Ovary (tissue), 10 donors: ENCODE results near the gene SMAD5. TPM values are rescaled to one million over a fixed set of nuclear protein-coding genes. Genes with fewer than 3 reads are reported as not detected.

ENCODE experiments used
- DNase-seq, 5 donors: peaks; one replicate each; pipeline ENCODE4 v3.0.0-alpha.2; 2019 to 2020
- H3K27ac ChIP-seq, 2 donors: fragments of 200-600 bp; one replicate each; pipeline versions ENCODE4 v1.5.1 to v1.8.0; 2019 to 2022
- H3K27me3 ChIP-seq: fragments of 200-600 bp; one replicate; pipeline ENCODE4 v1.8.0; 2022
- H3K36me3 ChIP-seq: fragments of 200-600 bp; sonication (generic); one replicate; pipeline ENCODE4 v1.5.1; 2019
- H3K4me1 ChIP-seq: one replicate; pipeline ENCODE4 v1.8.1; 2013; ENCODE audit warnings: mild to moderate bottlenecking, moderate library complexity; ENCODE audit not compliant: insufficient read depth
- H3K4me3 ChIP-seq: fragments of 200-600 bp; sonication (generic); one replicate; pipeline ENCODE4 v1.5.1; 2017
- H3K9me3 ChIP-seq, 2 donors: fragments of 200-600 bp in 1 of 2; sonication (generic) in 1 of 2; one replicate each; pipeline versions ENCODE4 v1.5.1 to v1.8.1; 2013 to 2019; ENCODE audit warnings: mild to moderate bottlenecking in 1 of 2, moderate library complexity in 1 of 2
- CTCF ChIP-seq, 3 donors: fragments of 450-650 bp in 2 of 3; fragments of 200-600 bp in 1 of 3; IDR thresholded peaks; one replicate each; pipeline versions ENCODE4 v1.5.1 to v1.8.0; 2016 to 2022; ENCODE audit warnings: antibody characterized with exemption in 3 of 3, mild to moderate bottlenecking in 1 of 3
- EP300 ChIP-seq: sonication (generic); formaldehyde crosslinking; IDR thresholded peaks from one replicate; pipeline ENCODE4 v1.6.1; 2017; ENCODE audit warnings: antibody characterized with exemption
- POLR2A ChIP-seq: fragments of 450-650 bp; IDR thresholded peaks from one replicate; pipeline ENCODE4 v1.6.1; 2017; ENCODE audit warnings: antibody characterized with exemption, mild to moderate bottlenecking, moderate library complexity
- WGBS, 3 donors: extraction: QIAGEN DNeasy Blood & Tissue Kit in 1 of 3; methylation state at CpG; one replicate each; pipeline versions ENCODE4 v1.1.5 to v1.1.7; 2013 to 2017; 5-methylcytosine and 5-hydroxymethylcytosine counted together
- intact Hi-C, 4 donors: fragments of 100-400 bp; cut with DNase I; formaldehyde crosslinking; loops; one replicate each; pipeline versions ENCODE4 v1.11.0 to v1.15.1; 2022 to 2023
- long read RNA-seq, 3 donors: library from polyadenylated mRNA in 2 of 3; unstranded in 2 of 3; transcript quantifications; one replicate each; pipeline ENCODE4 v2.0.0 and lab custom pipeline, GENCODE V29; 2021 to 2026
- polyA plus RNA-seq, 2 donors: library from polyadenylated mRNA; stranded (reverse); fragments of 200-250 nt in 1 of 2; fragments of 350-450 nt in 1 of 2; fragmentation: Illumina TruSeq in 1 of 2; extraction: RNeasy Lipid Tissue Mini Kit (QIAGEN cat#74804) in 1 of 2; gene quantifications; one replicate each; pipeline ENCODE4 v1.2.3, GENCODE V29; 2013 to 2014
- total RNA-seq, 7 donors: library from RNA; depleted of rRNA in 2 of 7; stranded (reverse); fragments of >200 nt in 2 of 7; fragmentation: NEBNext Ultra II Directional in 3 of 7; extraction: Animal tissue kit (Norgen Biotek cat#: 25700) in 3 of 7; gene quantifications; one replicate each; pipeline versions ENCODE4 v1.1.0 to v1.2.4, GENCODE V29; 2016 to 2023
- donor health status: DM: no; HTN: no; CAD: no; lungs with moderate emphysema.
- donor health status: DM: no; HTN: no; CAD: no.
- donor health status: Bipolar disorder and iron deficiency.
- donor health status: DM: yes; HTN: yes; CAD: no.
- donor health status: DM: no; HTN: no; CAD: no.
- donor health status: DM: yes; HTN: yes; CAD: no.

Gene SMAD5
- total RNA-seq (100 to 1,000 TPM in 5 of 7 donors, 10 to 100 TPM in 2; 41.8 to 130 (median 112) TPM), polyA plus RNA-seq (10 to 100 TPM; 20.3 to 33.7 TPM)
- long read RNA-seq, donor 1, full-length matches to known transcripts, result 35 of 51 reads
- long read RNA-seq, donor 1, partial matches to known transcripts, result 7 of 51 reads
- long read RNA-seq, donor 1, other reads (novel, unspliced or antisense), result 9 of 51 reads
- long read RNA-seq, donor 2, full-length matches to known transcripts, result 15 of 27 reads
- long read RNA-seq, donor 2, partial matches to known transcripts, result 12 of 27 reads
- long read RNA-seq, donor 2, other reads (novel, unspliced or antisense), result 0 of 27 reads
- long read RNA-seq, donor 3, full-length matches to known transcripts, result 44 of 59 reads
- long read RNA-seq, donor 3, partial matches to known transcripts, result 8 of 59 reads
- long read RNA-seq, donor 3, other reads (novel, unspliced or antisense), result 7 of 59 reads

- peak; percentile 96 to 98 (median 97) for DNase-seq
- WGBS, 3 donors, result 0 to 1% (median 0%) methylated on average over 58 to 81 of the region's 81 CpGs
These were observed at the start of gene SMAD5 for GRCh38 chr5:136132557-136133221. Gene SMAD5 (plus strand): TSS chr5:136132845. CDS start chr5:136153761, 20,916 bp downstream.

GRCh38 chr5:136084698-136085097, 47.9 kb upstream of the SMAD5 start:
- peaks cover 5% of the 10 kb centered on the region for H3K4me1 ChIP-seq
- intact Hi-C loops, result loop anchor here (5.0 to 10.0 kb wide), 5 partner anchors 50 to 197 kb away; partner anchors contain the start of gene SMAD5 (in 1 of the 4)
- no peak overlapping the region for H3K4me3 ChIP-seq
- no peaks in the 10 kb centered on the region for H3K9me3 ChIP-seq
- H3K27ac ChIP-seq, result no peak overlapping the region
- WGBS, 3 donors, result 92 to 96% (median 92%) methylated on average over 1 of the region's 1 CpG
- DNase-seq, result peak in 2 of 5 donors; percentile 27 to 53
- H3K36me3 ChIP-seq, result no peaks in the 10 kb centered on the region
- no peaks in the 10 kb centered on the region for H3K27me3 ChIP-seq
- TF ChIP-seq POLR2A (no peak), EP300 (no peak)

More at GRCh38 chr5:136132557-136133221, at the start of gene SMAD5:
- intact Hi-C loops, result loop anchor here in 1 of 4 donors (10.0 kb wide), 1 partner anchor 48 kb away; no protein-coding TSS in a partner anchor
- Histone ChIP-seq H3K4me3 (peak within 1 kb of the TSS; percentile 75), H3K27me3 (no peaks in the 10 kb centered on the region), H3K27ac (peak within 1 kb of the TSS; percentile 89 to 91), H3K4me1 (peaks cover 4% of the 10 kb centered on the region), H3K9me3 (no peaks in the 10 kb centered on the region), H3K36me3 (no peaks in the 10 kb centered on the region)
- TF ChIP-seq EP300 (peak; percentile 47), CTCF (IDR thresholded peaks at IDR 0.05) (peak in 2 of 3 donors; percentile 19 to 20), POLR2A (peak; percentile 91)

DNA sequence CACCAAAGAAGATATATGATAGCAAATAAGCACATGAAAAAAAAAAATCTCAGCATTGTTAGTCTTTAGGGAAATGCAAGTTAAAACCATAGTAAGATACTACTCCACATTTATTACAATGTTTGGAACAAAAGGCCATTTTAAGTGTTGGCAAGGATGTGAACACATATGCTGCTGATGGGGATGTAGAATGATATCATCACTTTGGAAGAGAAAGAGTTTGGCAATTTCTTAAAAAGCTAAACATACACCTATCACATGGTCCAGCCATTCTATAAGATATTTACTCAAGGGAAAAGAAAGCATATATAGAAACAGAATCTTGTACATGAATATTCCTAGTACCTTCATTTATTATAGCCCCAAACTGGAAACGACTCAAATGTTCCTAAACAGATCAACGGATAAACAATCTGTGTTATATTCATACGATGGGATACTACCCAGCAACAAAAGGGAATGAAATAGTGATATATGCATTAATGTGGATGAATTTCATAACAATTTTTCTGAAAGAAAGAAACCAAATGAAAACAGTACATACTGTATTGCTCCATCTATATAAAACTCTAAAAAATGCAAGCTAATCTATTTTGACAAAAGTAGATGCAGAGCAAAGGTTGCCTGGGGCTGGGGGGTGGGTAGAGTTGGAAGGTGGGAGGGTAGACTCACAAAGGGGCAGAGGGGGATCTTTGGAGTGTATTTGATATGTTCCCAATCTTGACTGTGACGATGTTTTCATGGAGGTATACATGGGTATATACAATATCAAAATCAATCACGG, 45.7 kb upstream of the SMAD5 start:
- peaks cover 5% of the 10 kb centered on the region for H3K4me1 ChIP-seq
- H3K27me3 ChIP-seq, result no peaks in the 10 kb centered on the region
- no peaks in the 10 kb centered on the region for H3K9me3 ChIP-seq
- intact Hi-C loops, result loop anchor here in 3 of 4 donors (10.0 kb wide), 3 partner anchors 48 to 142 kb away; partner anchors contain the start of gene SMAD5 (in 1 of the 3)
- no peak for DNase-seq
- 74 to 84% (median 84%) methylated on average over 5 of the region's 5 CpGs for WGBS, 3 donors
- no peak for TF ChIP-seq EP300
- TF ChIP-seq POLR2A, result no peak
- no peak for TF ChIP-seq CTCF (IDR thresholded peaks at IDR 0.05)
- H3K27ac ChIP-seq, result no peak overlapping the region
- no peaks in the 10 kb centered on the region for H3K36me3 ChIP-seq
- H3K4me3 ChIP-seq, result no peak overlapping the region

GRCh38 chr5:136087961-136088871, 44.4 kb upstream of the SMAD5 start:
- intact Hi-C loops, result loop anchor here in 3 of 4 donors (10.0 kb wide), 3 partner anchors 47 to 143 kb away; partner anchors contain the start of gene SMAD5 (in 1 of the 3)
- Histone ChIP-seq H3K4me3 (no peak overlapping the region), H3K36me3 (no peaks in the 10 kb centered on the region), H3K4me1 (peaks cover 5% of the 10 kb centered on the region), H3K27me3 (no peaks in the 10 kb centered on the region), H3K9me3 (no peaks in the 10 kb centered on the region), H3K27ac (peak overlapping the region; percentile 1 to 56)
- 28 to 30% (median 29%) methylated on average over 16 of the region's 16 CpGs for WGBS, 3 donors
- DNase-seq, result peak; percentile 87 to 90 (median 88)
- no peak for TF ChIP-seq EP300
- TF ChIP-seq POLR2A, result no peak
- no peak for TF ChIP-seq CTCF (IDR thresholded peaks at IDR 0.05)
